Hepatocyte (in vitro differentiated cells): ENCODE measurements around the gene PPP5C. TPM values are rescaled to one million over a fixed set of nuclear protein-coding genes. Genes with fewer than 3 reads are reported as not detected.

Experiments used
- DNase-seq: peaks from one replicate; pipeline ENCODE4 v3.0.0-alpha.2; 2016; ENCODE audit warnings: low spot score
- H2AFZ ChIP-seq: fragments of 200-600 bp; sonication (generic); 2 replicates; pipeline ENCODE4 v1.6.0; 2016; ENCODE audit warnings: antibody characterized with exemption, mild to moderate bottlenecking
- H3K27ac ChIP-seq: fragments of 200-600 bp; sonication (generic); 2 replicates; pipeline ENCODE4 v1.5.1; 2016; ENCODE audit warnings: mild to moderate bottlenecking
- H3K27me3 ChIP-seq: fragments of 200-600 bp; sonication (generic); 2 replicates; pipeline ENCODE4 v1.6.1; 2016
- H3K36me3 ChIP-seq: fragments of 200-600 bp; sonication (generic); replicated peaks from 2 replicates; pipeline ENCODE4 v1.5.1; 2016; ENCODE audit warnings: low read depth; ENCODE audit not compliant: insufficient read depth
- H3K4me1 ChIP-seq: fragments of 200-600 bp; sonication (generic); 2 replicates; pipeline ENCODE4 v1.5.1; 2016; ENCODE audit warnings: mild to moderate bottlenecking, moderate library complexity; ENCODE audit not compliant: insufficient read depth
- H3K4me2 ChIP-seq: fragments of 200-600 bp; sonication (generic); 2 replicates; pipeline ENCODE4 v1.6.0; 2016
- H3K4me3 ChIP-seq: fragments of 200-600 bp; sonication (generic); 2 replicates; pipeline ENCODE4 v1.5.1; 2016; ENCODE audit warnings: mild to moderate bottlenecking
- H3K79me2 ChIP-seq: fragments of 200-600 bp; sonication (generic); 2 replicates; pipeline ENCODE4 v1.6.0; 2017; ENCODE audit warnings: mild to moderate bottlenecking
- H3K9me2 ChIP-seq: fragments of 200-600 bp; sonication (generic); replicated peaks from 2 replicates; pipeline ENCODE4 v1.6.0; 2017; ENCODE audit warnings: mild to moderate bottlenecking; ENCODE audit not compliant: insufficient read depth
- H3K9me3 ChIP-seq: fragments of 200-600 bp; sonication (generic); 2 replicates; pipeline ENCODE4 v1.5.1; 2016; ENCODE audit warnings: low read depth, mild to moderate bottlenecking
- H4K20me1 ChIP-seq: fragments of 200-600 bp; sonication (generic); 2 replicates; pipeline ENCODE4 v1.6.0; 2016; ENCODE audit warnings: mild to moderate bottlenecking; ENCODE audit not compliant: insufficient read depth, poor library complexity, severe bottlenecking
- EZH2 ChIP-seq: fragments of 200-600 bp; sonication (generic); IDR thresholded peaks from 2 replicates; pipeline ENCODE4 v1.6.1; 2016; ENCODE audit warnings: antibody characterized with exemption, mild to moderate bottlenecking, borderline replicate concordance
- EZH2phosphoT487 ChIP-seq: fragments of 200-600 bp; sonication (generic); IDR thresholded peaks from one replicate; pipeline ENCODE4 v1.6.1; 2018; ENCODE audit warnings: antibody characterized with exemption, mild to moderate bottlenecking, low read depth, moderate library complexity; ENCODE audit not compliant: unreplicated experiment, severe bottlenecking
- WGBS: methylation state at CpG from one replicate; pipeline ENCODE4 v1.1.6; 2016; ENCODE audit warnings: low lambda C conversion rate; ENCODE audit errors: missing lambda C conversion rate; 5-methylcytosine and 5-hydroxymethylcytosine counted together
- polyA plus RNA-seq: library from polyadenylated mRNA; unstranded; fragments of >200 nt; fragmentation: Nextera tagmentation; extraction: Ambion mirVana; gene quantifications from 2 replicates; pipeline ENCODE4 v1.2.1, GENCODE V29; 2016
- total RNA-seq: library from RNA; depleted of rRNA; stranded (reverse); fragments of >200 nt; gene quantifications from 2 replicates; pipeline ENCODE4 v1.2.3, GENCODE V29; 2014
- TF ChIP-seq, protein P1 (sequence below): fragments of 200-600 bp; sonication (generic); IDR thresholded peaks from 2 replicates; pipeline ENCODE4 v1.5.1; 2016; ENCODE audit warnings: antibody characterized with exemption, mild to moderate bottlenecking; ENCODE audit not compliant: poor library complexity

Gene PPP5C
- total and polyA plus RNA-seq, 2 experiments from 2014 or later, result 51.2 to 68.8 TPM

DNA sequence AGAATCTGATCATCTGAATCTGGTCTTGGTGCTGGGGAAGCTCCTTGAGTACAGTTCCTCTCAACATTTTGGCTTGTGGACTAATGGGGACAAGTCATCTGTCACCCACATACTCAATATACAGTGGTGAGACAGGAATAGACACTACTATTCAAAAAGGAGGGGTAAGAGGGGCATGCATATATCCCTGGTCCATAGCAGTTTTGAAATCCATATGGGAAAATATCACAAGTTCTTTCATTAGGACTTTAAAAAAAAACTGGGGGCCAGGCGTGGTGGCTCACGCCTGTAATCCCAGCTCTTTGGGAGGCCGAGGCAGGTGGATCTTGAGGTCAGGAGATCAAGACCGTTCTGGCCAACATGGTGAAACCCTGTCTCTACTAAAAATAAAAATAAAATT is 20.3 kb upstream of the PPP5C start:
- Histone ChIP-seq H3K9me3 (peaks cover 6% of the 10 kb centered on the region), H3K36me3 (peaks cover 12% of the 10 kb centered on the region)

DNA sequence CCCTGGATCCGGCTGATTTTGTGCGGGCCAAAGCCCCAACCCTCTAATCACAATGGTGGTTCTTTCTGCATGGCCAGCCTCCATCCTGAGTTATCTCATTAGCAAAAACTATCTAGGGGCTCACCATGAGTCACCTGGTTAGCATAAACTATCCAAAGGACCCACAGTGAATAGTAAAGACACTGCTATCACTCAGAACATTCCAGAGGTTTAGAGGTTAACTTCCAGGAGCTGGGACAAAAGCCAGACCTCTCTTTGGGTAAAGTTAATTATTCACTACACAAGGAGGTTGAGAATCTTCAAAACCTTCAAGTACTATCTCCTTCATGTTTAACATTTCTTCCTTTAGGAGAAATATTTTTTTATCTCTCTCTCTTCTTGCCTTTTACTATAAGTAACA is 18.8 kb upstream of the PPP5C start:
- no peaks in the 10 kb centered on the region for H3K27me3 ChIP-seq
- peak overlapping the region; percentile 20 for H3K27ac ChIP-seq
- H3K9me2 ChIP-seq, result no peaks in the 10 kb centered on the region
- no peak overlapping the region for H3K4me2 ChIP-seq
- no peaks in the 10 kb centered on the region for H4K20me1 ChIP-seq
- peaks cover 12% of the 10 kb centered on the region for H3K36me3 ChIP-seq
- WGBS, result 91% methylated on average over 2 of the region's 2 CpGs
- TF ChIP-seq, protein P1, sequence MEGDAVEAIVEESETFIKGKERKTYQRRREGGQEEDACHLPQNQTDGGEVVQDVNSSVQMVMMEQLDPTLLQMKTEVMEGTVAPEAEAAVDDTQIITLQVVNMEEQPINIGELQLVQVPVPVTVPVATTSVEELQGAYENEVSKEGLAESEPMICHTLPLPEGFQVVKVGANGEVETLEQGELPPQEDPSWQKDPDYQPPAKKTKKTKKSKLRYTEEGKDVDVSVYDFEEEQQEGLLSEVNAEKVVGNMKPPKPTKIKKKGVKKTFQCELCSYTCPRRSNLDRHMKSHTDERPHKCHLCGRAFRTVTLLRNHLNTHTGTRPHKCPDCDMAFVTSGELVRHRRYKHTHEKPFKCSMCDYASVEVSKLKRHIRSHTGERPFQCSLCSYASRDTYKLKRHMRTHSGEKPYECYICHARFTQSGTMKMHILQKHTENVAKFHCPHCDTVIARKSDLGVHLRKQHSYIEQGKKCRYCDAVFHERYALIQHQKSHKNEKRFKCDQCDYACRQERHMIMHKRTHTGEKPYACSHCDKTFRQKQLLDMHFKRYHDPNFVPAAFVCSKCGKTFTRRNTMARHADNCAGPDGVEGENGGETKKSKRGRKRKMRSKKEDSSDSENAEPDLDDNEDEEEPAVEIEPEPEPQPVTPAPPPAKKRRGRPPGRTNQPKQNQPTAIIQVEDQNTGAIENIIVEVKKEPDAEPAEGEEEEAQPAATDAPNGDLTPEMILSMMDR, result no peak
- no peak for TF ChIP-seq EZH2phosphoT487
- TF ChIP-seq EZH2, result no peak
- peaks cover 6% of the 10 kb centered on the region for H3K9me3 ChIP-seq
- H3K4me3 ChIP-seq, result no peak overlapping the region
- DNase-seq, result no peak
- no peaks in the 10 kb centered on the region for H3K79me2 ChIP-seq
- no peaks in the 10 kb centered on the region for H3K4me1 ChIP-seq
- no peak overlapping the region for H2AFZ ChIP-seq

More for the DNA sequence above, 20.3 kb upstream of the PPP5C start:
- no peak overlapping the region for H3K27ac ChIP-seq
- H3K4me1 ChIP-seq, result no peaks in the 10 kb centered on the region
- no peak for DNase-seq
- H3K4me2 ChIP-seq, result no peak overlapping the region
- WGBS, result 98% methylated on average over 4 of the region's 4 CpGs
- no peaks in the 10 kb centered on the region for H3K9me2 ChIP-seq
- no peak overlapping the region for H2AFZ ChIP-seq
- no peaks in the 10 kb centered on the region for H4K20me1 ChIP-seq
- H3K79me2 ChIP-seq, result no peaks in the 10 kb centered on the region
- TF ChIP-seq EZH2phosphoT487 (no peak), EZH2 (no peak)
- TF ChIP-seq, protein P1, result no peak
- no peak overlapping the region for H3K4me3 ChIP-seq
- no peaks in the 10 kb centered on the region for H3K27me3 ChIP-seq

DNA sequence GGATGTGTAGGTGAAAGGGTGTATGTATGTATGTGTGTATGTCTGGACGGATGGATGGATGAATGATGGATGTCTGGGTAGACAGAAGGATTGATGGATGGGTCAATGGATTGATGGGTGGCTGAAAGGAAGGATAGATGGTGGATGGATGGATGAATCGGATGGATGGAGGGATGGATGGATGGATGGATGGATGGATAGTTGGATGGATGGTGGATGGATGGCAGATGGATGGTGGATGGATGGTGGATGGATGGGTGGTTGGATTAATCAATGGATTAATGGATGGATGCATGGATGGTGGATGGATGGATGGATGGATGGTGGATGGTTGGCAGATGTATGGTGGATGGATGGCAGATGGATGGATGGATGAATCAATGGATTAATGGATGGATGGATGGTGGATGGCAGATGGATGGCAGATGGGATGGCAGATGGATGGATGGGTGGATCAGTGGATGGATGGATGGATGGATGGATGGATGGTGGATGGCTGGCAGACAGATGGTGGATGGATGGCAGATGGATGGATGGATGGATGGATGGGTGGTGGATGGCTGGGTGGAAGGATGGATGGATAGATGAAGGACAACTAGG is 16.5 kb upstream of the PPP5C start:
- peaks cover 10% of the 10 kb centered on the region for H3K36me3 ChIP-seq
- TF ChIP-seq EZH2phosphoT487 (no peak), EZH2 (no peak)

DNA sequence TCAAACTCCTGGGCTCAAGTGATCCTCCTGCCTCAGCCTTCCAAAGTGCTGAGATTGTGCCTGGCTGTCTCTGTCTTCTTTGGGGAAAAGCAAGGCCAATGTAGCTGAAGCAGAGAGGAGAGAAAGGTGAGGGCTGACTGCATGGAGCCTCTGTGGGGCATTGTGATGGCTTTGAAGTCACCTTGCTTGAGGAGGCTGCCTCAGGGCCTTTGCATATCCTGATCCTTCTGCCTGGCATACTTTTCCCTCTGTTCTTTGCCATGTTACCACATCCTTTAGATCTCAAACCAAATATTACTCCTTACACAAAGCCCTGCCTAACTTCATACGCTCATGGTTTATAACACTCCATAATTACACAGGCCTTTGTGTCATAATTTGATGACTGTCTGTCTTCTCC is 9.4 kb upstream of the PPP5C start:
- Histone ChIP-seq H3K4me3 (no peak overlapping the region), H3K4me2 (no peak overlapping the region), H3K27me3 (no peaks in the 10 kb centered on the region), H3K9me3 (no peaks in the 10 kb centered on the region), H3K27ac (no peak overlapping the region), H3K4me1 (peaks cover 14% of the 10 kb centered on the region), H3K9me2 (no peaks in the 10 kb centered on the region), H4K20me1 (no peaks in the 10 kb centered on the region), H2AFZ (no peak overlapping the region), H3K36me3 (no peaks in the 10 kb centered on the region), H3K79me2 (no peaks in the 10 kb centered on the region)
- TF ChIP-seq EZH2 (no peak), EZH2phosphoT487 (no peak)
- TF ChIP-seq, protein P1, result no peak
- 100% methylated on average over 1 of the region's 1 CpG for WGBS
- DNase-seq, result no peak

More for the DNA sequence above, 16.5 kb upstream of the PPP5C start:
- no peak overlapping the region for H3K4me2 ChIP-seq
- no peaks in the 10 kb centered on the region for H4K20me1 ChIP-seq
- H2AFZ ChIP-seq, result no peak overlapping the region
- 96% methylated on average over 2 of the region's 2 CpGs for WGBS
- peaks cover 6% of the 10 kb centered on the region for H3K9me3 ChIP-seq
- no peaks in the 10 kb centered on the region for H3K9me2 ChIP-seq
- no peaks in the 10 kb centered on the region for H3K4me1 ChIP-seq
- no peak overlapping the region for H3K4me3 ChIP-seq
- no peak overlapping the region for H3K27ac ChIP-seq
- H3K27me3 ChIP-seq, result no peaks in the 10 kb centered on the region
- DNase-seq, result no peak
- no peaks in the 10 kb centered on the region for H3K79me2 ChIP-seq
